Measurements from ENCODE around the gene CDK9.

DNA sequence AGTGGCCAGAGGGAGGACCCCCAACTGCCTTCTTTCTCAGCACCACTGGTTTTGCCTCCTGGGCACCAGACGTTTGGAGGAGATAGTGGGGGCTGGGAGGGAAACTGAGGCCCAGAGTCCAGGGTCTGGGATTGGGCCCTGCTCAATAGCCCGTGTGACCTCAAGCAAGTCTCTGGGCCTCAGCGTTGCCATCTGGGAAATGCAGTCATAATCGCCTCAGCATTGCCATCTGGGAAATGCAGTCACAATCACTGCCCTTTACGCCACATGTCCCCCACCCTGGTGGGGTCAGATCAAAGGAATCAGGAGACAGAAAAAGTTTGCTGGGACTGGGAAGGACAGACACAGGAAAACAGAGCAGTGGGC is 8.9 kb upstream of the CDK9 start:
- TF ChIP-seq POLR2A (IDR thresholded peaks at IDR 0.05; ENCODE audit: low read length), result no peak
- TF ChIP-seq GATA1 (IDR thresholded peaks at IDR 0.05; ENCODE audit: low read depth, low read length), result no peak

All from erythroblast (primary cell).